MCF 10A (cell line): ENCODE measurements around the gene ARHGAP12. TPM values are rescaled to one million over a fixed set of nuclear protein-coding genes. Genes with fewer than 3 reads are reported as not detected.

ENCODE experiments used
- BruUV-seq: library from RNA; stranded (reverse); fragments of 400-500 nt; replicated peaks from 2 replicates; lab custom pipeline; 2021; lab: Mats Ljungman, UMichigan
- CTCF ChIA-PET: fragments of 300-600 bp; sonication (Branson Sonifier 250); formaldehyde crosslinking; extraction: SDS; loops from one replicate; lab custom pipeline; 2021; ENCODE audit warnings: antibody characterized with exemption, inconsistent platforms; lab: Yijun Ruan, JAX
- POLR2A ChIA-PET: fragments of 300-600, 350-650 bp; sonication (Branson Sonifier 250); formaldehyde crosslinking; extraction: SDS; loops from one replicate; lab custom pipeline; 2020; ENCODE audit warnings: antibody characterized with exemption, inconsistent platforms; lab: Yijun Ruan, JAX
- DNase-seq: peaks from one replicate; pipeline ENCODE4 v3.0.0-alpha.2; 2018; ENCODE audit not compliant: unreplicated experiment
- H3K27ac Mint-ChIP-seq: one replicate; pipeline ENCODE4 v1.8.0; 2022; ENCODE audit warnings: mild to moderate bottlenecking, low read depth, mixed read lengths; ENCODE audit not compliant: unreplicated experiment
- H3K27me3 Mint-ChIP-seq: one replicate; pipeline ENCODE4 v1.8.0; 2022; ENCODE audit warnings: mixed read lengths; ENCODE audit not compliant: insufficient read depth, unreplicated experiment
- H3K36me3 Mint-ChIP-seq: one replicate; pipeline ENCODE4 v1.8.0; 2022; ENCODE audit warnings: mild to moderate bottlenecking, moderate library complexity, mixed read lengths; ENCODE audit not compliant: insufficient read depth, unreplicated experiment
- H3K4me1 Mint-ChIP-seq: one replicate; pipeline ENCODE4 v1.8.0; 2022; ENCODE audit warnings: mixed read lengths; ENCODE audit not compliant: insufficient read depth, unreplicated experiment
- H3K4me3 Mint-ChIP-seq: one replicate; pipeline ENCODE4 v1.8.0; 2022; ENCODE audit warnings: mild to moderate bottlenecking, moderate library complexity, mixed read lengths; ENCODE audit not compliant: unreplicated experiment
- H3K9me3 Mint-ChIP-seq: one replicate; pipeline ENCODE4 v1.8.0; 2022; ENCODE audit warnings: mixed read lengths; ENCODE audit not compliant: unreplicated experiment
- intact Hi-C: fragments of 100-400 bp; cut with micrococcal nuclease; formaldehyde crosslinking; loops from 2 replicates; pipeline ENCODE4 v1.14.1; 2022
- total RNA-seq: library from RNA; stranded (reverse); gene quantifications from 2 replicates; pipeline ENCODE4 v1.2.3, GENCODE V29; 2022
- TF ChIP-seq, protein P1 (sequence below): fragments of 200-600 bp; IDR thresholded peaks from one replicate; pipeline ENCODE4 v1.8.0; 2022; ENCODE audit warnings: antibody characterized with exemption, mild to moderate bottlenecking; ENCODE audit not compliant: unreplicated experiment

The ARHGAP12 gene
- total RNA-seq, 1 experiment from 2014 or later = 26.0 TPM

DNA sequence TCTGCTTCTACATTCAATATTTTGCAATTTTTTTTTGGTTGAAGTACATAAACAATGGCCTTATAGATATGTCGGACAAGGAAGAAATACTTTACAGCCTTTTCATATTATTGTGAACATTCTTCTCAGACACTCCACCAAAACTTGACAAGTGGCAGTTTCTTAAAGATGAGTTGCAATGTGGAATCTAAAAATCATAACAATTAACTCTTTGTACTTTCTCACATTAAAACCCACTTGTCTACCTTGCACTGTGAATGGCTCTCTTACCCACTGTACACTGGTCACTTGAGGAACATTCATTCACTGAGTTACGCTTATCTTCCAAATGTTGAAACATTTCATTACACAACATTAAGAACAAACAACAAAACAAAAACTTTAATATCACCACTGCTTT lies 44.2 kb downstream of the ARHGAP12 start:
- DNase-seq = no peak
- intact Hi-C loops = no loop called here
- no peaks in the 10 kb centered on the region for H3K27me3 Mint-ChIP-seq
- H3K9me3 Mint-ChIP-seq = no peaks in the 10 kb centered on the region
- CTCF ChIA-PET = interaction anchor here (0.6 kb wide), 1 partner anchor 325 kb away, joined by 3 read pairs; no protein-coding TSS in a partner anchor
- H3K4me3 Mint-ChIP-seq = no peak overlapping the region
- BruUV-seq = no TSS peak
- TF ChIP-seq, protein P1, sequence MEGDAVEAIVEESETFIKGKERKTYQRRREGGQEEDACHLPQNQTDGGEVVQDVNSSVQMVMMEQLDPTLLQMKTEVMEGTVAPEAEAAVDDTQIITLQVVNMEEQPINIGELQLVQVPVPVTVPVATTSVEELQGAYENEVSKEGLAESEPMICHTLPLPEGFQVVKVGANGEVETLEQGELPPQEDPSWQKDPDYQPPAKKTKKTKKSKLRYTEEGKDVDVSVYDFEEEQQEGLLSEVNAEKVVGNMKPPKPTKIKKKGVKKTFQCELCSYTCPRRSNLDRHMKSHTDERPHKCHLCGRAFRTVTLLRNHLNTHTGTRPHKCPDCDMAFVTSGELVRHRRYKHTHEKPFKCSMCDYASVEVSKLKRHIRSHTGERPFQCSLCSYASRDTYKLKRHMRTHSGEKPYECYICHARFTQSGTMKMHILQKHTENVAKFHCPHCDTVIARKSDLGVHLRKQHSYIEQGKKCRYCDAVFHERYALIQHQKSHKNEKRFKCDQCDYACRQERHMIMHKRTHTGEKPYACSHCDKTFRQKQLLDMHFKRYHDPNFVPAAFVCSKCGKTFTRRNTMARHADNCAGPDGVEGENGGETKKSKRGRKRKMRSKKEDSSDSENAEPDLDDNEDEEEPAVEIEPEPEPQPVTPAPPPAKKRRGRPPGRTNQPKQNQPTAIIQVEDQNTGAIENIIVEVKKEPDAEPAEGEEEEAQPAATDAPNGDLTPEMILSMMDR = no peak
- POLR2A ChIA-PET = interaction anchor here (0.8 kb wide), 1 partner anchor 12 kb away, joined by 3 read pairs; no protein-coding TSS in a partner anchor
- peaks cover 34% of the 10 kb centered on the region for H3K4me1 Mint-ChIP-seq
- H3K27ac Mint-ChIP-seq = no peak overlapping the region
- H3K36me3 Mint-ChIP-seq = peaks cover 16% of the 10 kb centered on the region

DNA sequence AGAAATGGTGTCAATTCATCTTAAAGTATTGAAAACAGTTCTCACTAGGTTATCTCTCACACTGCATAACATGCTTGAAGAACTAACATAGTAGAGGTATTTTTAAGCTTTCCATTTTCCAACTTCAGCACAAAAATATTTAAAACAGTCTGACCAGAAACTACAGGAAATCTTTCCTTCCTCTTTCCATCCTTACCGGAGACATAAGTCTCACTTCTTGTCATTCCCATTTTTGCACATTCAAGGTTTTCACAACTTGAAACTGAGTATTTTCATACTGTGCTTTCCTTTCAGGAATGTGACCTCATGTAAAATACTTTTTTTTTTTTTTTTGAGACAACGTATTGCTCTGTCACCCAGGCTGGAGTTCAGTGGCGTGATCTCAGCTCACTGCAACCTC lies 45.2 kb downstream of the ARHGAP12 start:
- Mint-ChIP-seq H3K4me3 (no peak overlapping the region), H3K36me3 (peaks cover 16% of the 10 kb centered on the region), H3K27me3 (no peaks in the 10 kb centered on the region), H3K4me1 (peaks cover 32% of the 10 kb centered on the region), H3K9me3 (no peaks in the 10 kb centered on the region), H3K27ac (no peak overlapping the region)
- TF ChIP-seq, protein P1 = no peak
- ChIA-PET POLR2A (no interaction called here), CTCF (interaction anchor here (0.6 kb wide), 1 partner anchor 364 kb away, joined by 6 read pairs; no protein-coding TSS in a partner anchor)
- DNase-seq = no peak
- no TSS peak for BruUV-seq
- intact Hi-C loops = no loop called here

DNA sequence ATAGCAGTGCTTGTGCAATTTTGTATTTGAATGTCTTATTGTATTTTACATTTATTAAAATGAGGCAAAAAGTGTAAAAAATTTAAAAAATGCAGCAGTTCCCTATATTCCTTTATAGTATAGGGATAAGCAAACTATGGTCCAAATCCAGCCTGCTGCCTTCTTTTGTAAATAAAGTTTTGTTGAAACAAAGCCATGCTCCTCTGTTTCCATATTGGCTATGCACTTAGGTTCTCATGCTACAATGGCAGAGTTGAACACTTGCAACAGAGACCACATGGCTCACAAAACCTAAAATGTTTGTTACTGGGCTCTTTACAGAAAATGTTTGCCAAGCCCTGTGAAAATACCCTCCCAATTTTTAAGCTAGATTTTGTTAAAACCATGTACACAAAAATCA lies 50.1 kb downstream of the ARHGAP12 start:
- Mint-ChIP-seq H3K27me3 (no peaks in the 10 kb centered on the region), H3K4me1 (peaks cover 10% of the 10 kb centered on the region), H3K27ac (no peak overlapping the region), H3K4me3 (no peak overlapping the region), H3K36me3 (no peaks in the 10 kb centered on the region), H3K9me3 (no peaks in the 10 kb centered on the region)
- intact Hi-C loops = no loop called here
- TF ChIP-seq, protein P1 = no peak
- ChIA-PET CTCF (interaction anchor here (0.9 kb wide), 1 partner anchor 14 kb away, joined by 4 read pairs; no protein-coding TSS in a partner anchor), POLR2A (interaction anchor here (1.1 kb wide), 1 partner anchor 8 kb away, joined by 3 read pairs; no protein-coding TSS in a partner anchor)
- BruUV-seq = no TSS peak
- no peak for DNase-seq

DNA sequence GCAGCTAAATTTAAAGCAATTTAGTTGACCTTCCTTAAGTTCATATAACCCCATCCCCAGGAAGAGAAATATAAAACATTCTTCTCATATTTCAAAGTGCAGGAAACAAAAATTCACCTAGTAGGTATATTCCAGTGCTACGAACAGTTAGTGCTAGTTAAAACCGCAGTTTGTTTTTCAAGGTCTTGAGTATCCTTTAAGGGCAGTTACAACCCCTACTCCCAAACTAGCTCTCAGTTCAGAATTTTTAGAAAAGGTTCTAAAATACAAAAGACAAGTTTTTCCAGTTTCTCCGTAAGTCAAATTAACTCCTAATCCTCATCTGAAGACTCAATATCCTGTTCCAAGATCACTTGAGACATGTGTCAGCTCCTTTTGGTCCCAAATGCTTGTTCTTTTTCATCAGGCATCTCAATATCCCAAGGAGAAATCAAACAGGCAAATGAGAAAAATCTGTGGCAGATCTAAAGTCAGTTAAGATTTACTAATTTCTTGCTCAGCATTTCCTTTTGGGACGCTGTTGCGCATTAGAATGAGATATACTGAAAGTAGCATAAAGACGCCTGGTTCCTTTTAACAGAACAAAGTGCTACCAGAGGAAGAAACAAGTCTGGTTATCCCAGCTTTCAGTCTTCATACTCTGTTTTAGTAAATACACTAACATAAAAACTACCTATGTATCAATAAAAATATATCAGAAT lies 51.8 kb downstream of the ARHGAP12 start:
- peaks cover 6% of the 10 kb centered on the region for H3K4me1 Mint-ChIP-seq
- no TSS peak for BruUV-seq
- DNase-seq = no peak
- H3K36me3 Mint-ChIP-seq = no peaks in the 10 kb centered on the region
- intact Hi-C loops = no loop called here
- TF ChIP-seq, protein P1 = no peak
- no peak overlapping the region for H3K4me3 Mint-ChIP-seq
- no peak overlapping the region for H3K27ac Mint-ChIP-seq
- no peaks in the 10 kb centered on the region for H3K9me3 Mint-ChIP-seq
- ChIA-PET POLR2A (interaction anchor here (0.6 kb wide), 1 partner anchor 75 kb away, joined by 4 read pairs; no protein-coding TSS in a partner anchor), CTCF (no interaction called here)
- no peaks in the 10 kb centered on the region for H3K27me3 Mint-ChIP-seq
